K562 (cell line): ENCODE results near the gene ERMARD. TPM values are rescaled to one million over a fixed set of nuclear protein-coding genes. Genes with fewer than 3 reads are reported as not detected.

Experiments used
- ATAC-seq: fragments of 200-7000 bp; cut with Tn5 transposase; 3 replicates; pipeline ENCODE4 v1.9.1; 2020; ENCODE audit warnings: moderate library complexity
- BruUV-seq: library from RNA; stranded (reverse); fragments of 400-500 nt; replicated peaks from 2 replicates; lab custom pipeline; 2021; lab: Mats Ljungman, UMichigan
- CTCF ChIA-PET: fragments of 300-600 bp; formaldehyde crosslinking; extraction: SDS; loops from one replicate; lab custom pipeline; 2021; ENCODE audit warnings: low intra/inter-chr PET ratio; lab: Yijun Ruan, JAX
- POLR2A ChIA-PET: fragments of 300-600, 350-650 bp; sonication (Branson Sonifier 250); formaldehyde crosslinking; extraction: SDS; loops from one replicate; lab custom pipeline; 2021; ENCODE audit warnings: antibody characterized with exemption, inconsistent platforms; lab: Yijun Ruan, JAX
- DNase-seq, 4 experiments: peaks; one replicate each; pipeline versions ENCODE4 v3.0.0 to v3.0.0-alpha.2; 2011 to 2018; ENCODE audit warnings: low spot score in 3 of 4, mixed read lengths in 3 of 4; ENCODE audit errors: extremely low read depth in 1 of 4
- FAIRE-seq: peaks from 2 replicates; lab custom pipeline; 2011; peaks lifted over from hg19 to GRCh38; lab: Jason Lieb, UNC
- H2AFZ ChIP-seq: 2 replicates; pipeline ENCODE4 v1.6.0; 2011; ENCODE audit warnings: low read depth, low read length, control low read depth, inconsistent platforms
- H3K27ac ChIP-seq: fragments of 200-600 bp; 3 replicates; pipeline ENCODE4 v1.8.0; 2011; ENCODE audit warnings: low read depth, mild to moderate bottlenecking, control low read depth, inconsistent platforms, low read length, moderate library complexity, mixed read lengths; ENCODE audit errors: extremely low read depth
- H3K27me3 ChIP-seq, 2 experiments: fragments of 300-600 bp in 1 of 2; 2 replicates in 1 of 2; 3 replicates in 1 of 2; pipeline versions ENCODE4 v1.6.0 to v1.8.0; 2011; ENCODE audit warnings: inconsistent platforms in 2 of 2, low read length in 2 of 2, mild to moderate bottlenecking in 1 of 2, mixed read lengths in 1 of 2, moderate library complexity in 1 of 2; ENCODE audit not compliant: control insufficient read depth in 2 of 2, insufficient read depth in 2 of 2
- H3K36me3 ChIP-seq: fragments of 300-600 bp; 3 replicates; pipeline ENCODE4 v1.8.0; 2011; ENCODE audit warnings: mild to moderate bottlenecking, low read length, inconsistent platforms; ENCODE audit not compliant: control insufficient read depth, insufficient read depth
- H3K4me1 ChIP-seq, 2 experiments: fragments of 200-600 bp in 1 of 2; replicated peaks in 1 of 2; 2 replicates in 1 of 2; 3 replicates in 1 of 2; pipeline versions ENCODE4 v1.5.1 to v1.8.0; 2011; ENCODE audit warnings: inconsistent platforms in 2 of 2, low read length in 2 of 2, mild to moderate bottlenecking in 1 of 2, mixed read lengths in 1 of 2, moderate library complexity in 1 of 2; ENCODE audit not compliant: control insufficient read depth in 2 of 2, insufficient read depth in 2 of 2
- H3K4me2 ChIP-seq: 2 replicates; pipeline ENCODE4 v1.6.1; 2011; ENCODE audit warnings: low read length, control low read depth, inconsistent platforms, mixed read lengths; ENCODE audit not compliant: insufficient read depth
- H3K4me3 ChIP-seq: fragments of 200-600 bp; sonication (generic), shearing (Covaris generic); 2 replicates; pipeline ENCODE4 v1.5.1; 2016; ENCODE audit warnings: control low read depth, inconsistent platforms
- H3K79me2 ChIP-seq: fragments of 200-600 bp; 3 replicates; pipeline ENCODE4 v1.8.0; 2011; ENCODE audit warnings: low read length, inconsistent platforms; ENCODE audit not compliant: control insufficient read depth, insufficient read depth
- H3K9ac ChIP-seq, 2 experiments: 2 replicates each; pipeline versions ENCODE4 v1.6.0 to v1.6.1; 2011; ENCODE audit warnings: low read depth in 2 of 2, low read length in 2 of 2, control low read depth in 1 of 2, inconsistent platforms in 1 of 2, mild to moderate bottlenecking in 1 of 2, mixed read lengths in 1 of 2; ENCODE audit not compliant: insufficient read depth in 1 of 2
- H3K9me1 ChIP-seq: one replicate; pipeline ENCODE4 v1.6.0; 2011; ENCODE audit warnings: inconsistent platforms, mild to moderate bottlenecking, low read length, moderate library complexity; ENCODE audit not compliant: control insufficient read depth, insufficient read depth
- H3K9me3 ChIP-seq: replicated peaks from 2 replicates; pipeline ENCODE4 v1.5.1; 2011; ENCODE audit warnings: low read depth, low read length, inconsistent platforms; ENCODE audit not compliant: control insufficient read depth, insufficient read depth
- H4K20me1 ChIP-seq: replicated peaks from 2 replicates; pipeline ENCODE4 v1.6.1; 2011; ENCODE audit warnings: low read length, inconsistent platforms, mixed read lengths; ENCODE audit not compliant: control insufficient read depth, insufficient read depth
- BACH1 ChIP-seq: fragments of 200-800 bp; sonication (Bioruptor generic); IDR thresholded peaks from 2 replicates; pipeline ENCODE4 v1.6.1; 2016; ENCODE audit warnings: missing genetic modification characterization, missing compliant biosample characterization
- LEF1 ChIP-seq: fragments of 450-650 bp; IDR thresholded peaks from 2 replicates; pipeline ENCODE4 v1.6.1; 2016; ENCODE audit warnings: mild to moderate bottlenecking
- SMC3 ChIP-seq: conservative IDR thresholded peaks from 2 replicates; pipeline ENCODE4 v1.6.1; 2011; ENCODE audit warnings: low read depth, low read length, improper control_type of control experiment; ENCODE audit not compliant: insufficient read depth
- ZNF280A ChIP-seq: fragments of 450-650 bp; IDR thresholded peaks from 2 replicates; pipeline ENCODE4 v1.6.1; 2018; ENCODE audit warnings: mild to moderate bottlenecking, low read depth; ENCODE audit not compliant: partially characterized antibody
- ZNF655 ChIP-seq: fragments of 250-450 bp; sonication (Bioruptor Pico); IDR thresholded peaks from 2 replicates; pipeline ENCODE4 v1.5.0; 2021
- WGBS: fragments of 100-300 bp; shearing (Covaris generic); methylation state at CpG from one replicate; pipeline ENCODE4 v1.1.6; 2016; ENCODE audit warnings: low coverage, mixed read lengths; ENCODE audit not compliant: insufficient coverage; ENCODE audit errors: missing lambda C conversion rate; 5-methylcytosine and 5-hydroxymethylcytosine counted together
- in situ Hi-C: fragments of 300-500 bp; cut with MboI; formaldehyde crosslinking; loops from 4 replicates; pipeline ENCODE4 v1.15.0; 2018; ENCODE audit warnings: inconsistent platforms, mixed read lengths
- intact Hi-C: fragments of 100-400 bp; cut with micrococcal nuclease; formaldehyde crosslinking; loops from 2 replicates; pipeline ENCODE4 v1.14.2; 2022
- polyA plus RNA-seq, 8 experiments: library from polyadenylated mRNA; depleted of rRNA in 4 of 8; stranded (reverse) in 5 of 8; unstranded in 3 of 8; fragments of >200 nt; fragmentation: Nextera tagmentation in 2 of 8; fragmentation: Illumina TruSeq in 1 of 8; extraction: Ambion mirVana in 2 of 8; extraction: Trizol in 1 of 8; gene quantifications; 2 replicates each; pipeline versions ENCODE4 v1.2.1 to v1.2.3, GENCODE V29; 2011 to 2014; ENCODE audit warnings: inconsistent platforms in 1 of 8, missing spikeins in 1 of 8
- total RNA-seq, 7 experiments: library from RNA; depleted of rRNA in 6 of 7; stranded (reverse); fragments of >200 nt in 6 of 7; fragmentation: Illumina TruSeq in 2 of 7; extraction: Trizol in 2 of 7; gene quantifications; 2 replicates each; pipeline versions ENCODE4 v1.2.1 to v1.2.3, GENCODE V29; 2011 to 2021; ENCODE audit warnings: low replicate concordance in 1 of 7

Gene ERMARD
- total and polyA plus RNA-seq, 9 of the 15 experiments (the other 6 are each of a cell fraction or from before 2014, with no cell fraction given): 14.5 to 68.6 (median 27.7) TPM

GRCh38 chr6:169802790-169803189 is 51.4 kb downstream of the ERMARD start:
- BruUV-seq: no TSS peak
- ATAC-seq (no peak), DNase-seq (no peak), FAIRE-seq (no peak)
- no peak overlapping the region for H3K27ac ChIP-seq
- CTCF ChIA-PET: interaction anchor here (0.6 kb wide), 1 partner anchor 162 kb away, joined by 4 read pairs; no protein-coding TSS in a partner anchor
- POLR2A ChIA-PET: interaction anchor here (1.6 to 6.4 kb wide), 2 partner anchors 11 to 13 kb away, joined by 4 to 29 read pairs; no protein-coding TSS in a partner anchor
- H2AFZ ChIP-seq: no peak overlapping the region
- no peaks in the 10 kb centered on the region for H3K9me3 ChIP-seq
- no peaks in the 10 kb centered on the region for H3K36me3 ChIP-seq
- H4K20me1 ChIP-seq: peaks cover 6% of the 10 kb centered on the region; the same call in 1 of the 2 replicates
- TF ChIP-seq SMC3 (no peak), ZNF655 (CRISPR knock-in tag) (no peak), BACH1 (tag) (no peak), ZNF280A (no peak), LEF1 (no peak)
- no peak overlapping the region for H3K4me2 ChIP-seq
- 12% methylated on average over 9 of the region's 9 CpGs for WGBS
- H3K27me3 ChIP-seq: peaks cover 43 to 53% of the 10 kb centered on the region in 2 experiments
- H3K79me2 ChIP-seq: no peaks in the 10 kb centered on the region
- intact Hi-C loops: no loop called here
- H3K9me1 ChIP-seq: no peaks in the 10 kb centered on the region
- no peak overlapping the region for H3K9ac ChIP-seq
- peaks cover 0 to 7% of the 10 kb centered on the region in 2 experiments; a peak in 2 of 5 replicates for H3K4me1 ChIP-seq
- no peak overlapping the region for H3K4me3 ChIP-seq
- in situ Hi-C loops: no loop called here
